CD4-positive, alpha-beta T cell treated with Interferon gamma for 1 hour (primary cell): ENCODE data around the gene RNF123.

ENCODE experiments used
- DNase-seq: peaks from one replicate; pipeline ENCODE4 v3.0.0-alpha.2; 2020

Gene RNF123

DNA sequence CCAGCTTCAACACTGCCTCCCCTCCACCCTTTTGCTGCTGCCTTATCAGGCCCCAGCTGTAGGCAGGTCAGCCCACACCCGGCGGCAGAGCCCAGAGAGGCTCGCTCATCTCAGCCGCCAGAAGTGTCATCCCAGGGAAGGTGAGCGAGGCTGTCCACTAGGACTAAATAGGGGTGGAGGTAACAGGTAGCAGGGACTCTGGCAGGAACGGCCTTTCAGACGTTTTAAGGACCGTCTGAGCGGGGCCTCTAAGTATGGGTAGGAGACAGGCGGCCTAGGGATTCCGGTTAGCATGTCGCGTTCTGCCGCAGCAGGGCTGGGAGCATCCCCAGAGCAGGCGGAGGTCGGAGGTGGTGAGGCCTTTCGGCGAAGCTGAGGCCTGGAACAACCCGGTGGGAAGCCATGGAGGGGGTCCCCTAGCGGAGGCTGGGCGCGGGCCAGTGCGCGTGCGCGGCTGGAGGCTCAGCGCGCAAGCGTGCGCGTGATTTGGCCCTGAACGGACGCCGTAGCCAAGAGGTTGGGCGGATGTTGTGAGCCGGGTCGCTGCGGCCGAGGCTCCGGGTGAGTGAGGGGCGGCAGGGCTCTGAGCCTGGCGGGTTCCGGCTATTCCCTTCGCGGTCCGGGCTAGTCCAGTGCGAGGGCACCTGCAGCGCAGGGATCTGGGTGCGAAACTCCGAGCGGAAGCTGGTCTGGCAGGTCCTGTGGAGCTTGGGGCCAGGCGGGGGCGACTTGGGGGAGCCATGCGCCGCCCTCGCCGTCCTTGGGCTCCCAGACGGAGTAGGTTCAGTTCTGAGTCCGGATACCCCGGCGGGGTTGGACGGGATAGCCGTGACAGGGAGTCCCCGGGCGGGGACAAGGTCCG is at the start of gene RNF123, which contains the start of gene MST1:
RNF123 (plus strand) TSS at position 512 of the 862 bp plus-strand sequence. CDS start 1,609 bp downstream, outside the sequence.
MST1 (minus strand) TSS at position 429 of the 862 bp plus-strand sequence. CDS start 783 bp downstream, outside the sequence.
- DNase-seq, result peak; percentile 88

DNA sequence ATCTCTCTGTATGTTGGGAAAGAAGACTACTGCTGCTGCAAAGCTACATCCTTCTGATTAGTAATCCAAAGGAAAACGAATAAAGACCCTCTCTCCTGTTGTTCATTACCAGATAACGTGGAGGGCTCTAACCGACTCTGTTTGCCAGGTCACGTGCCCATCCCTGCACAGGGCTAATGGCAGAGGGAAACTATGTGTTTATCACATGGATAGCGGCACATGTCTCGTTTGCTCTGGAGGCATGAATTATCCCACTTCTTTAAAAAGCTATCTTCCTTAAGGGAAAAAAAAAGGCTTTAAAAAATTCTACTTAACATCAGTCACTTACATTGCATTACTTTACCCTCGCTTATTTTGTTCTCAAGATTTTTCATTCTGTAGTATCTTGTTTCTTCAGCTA is 48.1 kb upstream of the RNF123 start:
- DNase-seq, result no peak

DNA sequence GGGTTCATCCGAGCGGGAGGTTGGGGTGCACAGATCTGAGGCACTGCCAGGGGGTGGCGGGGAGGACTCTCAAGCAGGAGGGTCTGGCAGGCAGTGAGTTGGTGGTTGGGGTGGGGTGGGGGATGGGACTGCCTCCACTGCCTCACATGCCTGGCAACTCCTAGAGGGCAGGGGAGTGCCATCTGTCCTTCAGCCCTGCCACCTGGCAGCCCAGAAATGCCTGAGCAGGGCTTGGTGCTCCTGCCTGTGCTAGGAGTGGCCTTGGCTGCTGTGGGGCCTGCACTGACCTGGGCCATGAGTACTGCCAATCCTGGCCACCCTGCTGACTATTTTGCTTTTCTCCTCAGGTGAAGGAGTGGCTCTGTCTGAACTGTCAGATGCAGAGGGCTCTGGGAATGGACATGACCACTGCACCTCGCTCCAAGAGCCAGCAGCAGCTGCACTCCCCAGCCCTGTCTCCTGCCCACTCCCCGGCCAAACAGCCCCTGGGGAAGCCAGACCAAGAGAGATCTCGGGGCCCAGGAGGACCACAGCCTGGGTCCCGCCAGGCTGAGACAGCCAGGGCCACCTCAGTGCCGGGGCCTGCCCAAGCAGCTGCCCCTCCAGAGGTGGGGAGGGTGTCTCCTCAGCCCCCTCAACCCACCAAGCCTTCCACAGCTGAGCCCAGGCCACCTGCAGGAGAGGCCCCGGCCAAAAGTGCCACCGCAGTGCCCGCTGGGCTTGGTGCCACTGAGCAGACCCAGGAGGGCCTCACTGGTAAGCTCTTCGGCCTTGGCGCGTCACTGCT is 47.2 kb upstream of the RNF123 start:
- DNase-seq, result no peak

DNA sequence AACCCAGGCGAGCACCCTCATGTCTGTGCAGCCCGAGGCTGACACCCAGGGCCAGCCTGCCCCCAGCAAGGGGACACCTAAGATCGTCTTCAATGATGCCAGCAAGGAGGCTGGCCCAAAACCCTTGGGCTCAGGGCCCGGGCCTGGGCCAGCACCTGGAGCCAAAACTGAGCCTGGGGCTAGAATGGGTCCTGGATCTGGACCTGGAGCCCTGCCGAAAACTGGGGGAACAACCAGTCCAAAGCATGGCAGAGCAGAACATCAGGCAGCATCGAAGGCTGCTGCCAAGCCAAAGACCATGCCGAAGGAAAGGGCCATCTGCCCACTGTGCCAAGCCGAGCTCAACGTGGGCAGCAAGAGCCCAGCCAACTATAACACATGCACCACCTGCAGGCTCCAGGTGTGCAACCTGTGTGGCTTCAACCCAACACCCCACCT is 46.6 kb upstream of the RNF123 start:
- DNase-seq, result no peak

DNA sequence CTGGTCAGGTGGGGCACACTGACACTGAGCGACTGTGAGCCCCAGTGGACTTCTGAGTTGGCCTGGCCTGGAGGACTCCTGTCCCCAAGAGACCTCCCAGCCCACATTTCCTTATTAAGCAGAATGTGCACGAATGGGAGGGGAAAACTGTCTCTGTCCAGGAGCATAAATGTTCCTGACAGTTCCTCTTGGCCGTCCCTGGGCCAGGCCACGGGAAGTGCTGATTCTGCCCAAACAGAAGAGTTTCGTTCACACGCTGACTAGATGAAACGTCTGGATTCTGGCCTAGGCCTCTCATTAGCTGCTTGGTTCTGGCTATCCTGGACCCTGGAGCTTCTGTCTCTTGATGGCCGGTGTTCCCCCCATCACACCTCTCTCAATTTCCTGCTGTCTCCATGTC is 44.7 kb upstream of the RNF123 start:
- DNase-seq, result no peak

DNA sequence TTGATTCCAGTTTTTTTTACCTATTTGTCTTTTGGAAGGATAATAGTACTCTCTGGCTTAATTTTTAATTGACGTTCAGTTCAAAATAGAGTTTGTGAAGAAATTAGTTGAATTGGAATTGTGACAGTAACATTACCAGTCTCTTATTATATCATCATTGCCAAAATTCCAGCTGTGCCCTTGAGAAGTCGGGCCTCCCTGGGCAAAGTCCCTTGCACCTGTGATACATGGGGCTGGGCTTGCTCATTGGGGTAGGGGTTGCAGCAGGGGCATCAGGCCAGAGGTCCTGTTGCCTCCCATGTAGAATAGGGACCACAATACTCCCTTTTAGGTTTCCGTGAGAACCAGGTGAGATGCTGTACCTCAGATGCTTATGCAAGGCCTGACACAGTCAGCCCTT is 43.1 kb upstream of the RNF123 start:
- DNase-seq, result no peak

DNA sequence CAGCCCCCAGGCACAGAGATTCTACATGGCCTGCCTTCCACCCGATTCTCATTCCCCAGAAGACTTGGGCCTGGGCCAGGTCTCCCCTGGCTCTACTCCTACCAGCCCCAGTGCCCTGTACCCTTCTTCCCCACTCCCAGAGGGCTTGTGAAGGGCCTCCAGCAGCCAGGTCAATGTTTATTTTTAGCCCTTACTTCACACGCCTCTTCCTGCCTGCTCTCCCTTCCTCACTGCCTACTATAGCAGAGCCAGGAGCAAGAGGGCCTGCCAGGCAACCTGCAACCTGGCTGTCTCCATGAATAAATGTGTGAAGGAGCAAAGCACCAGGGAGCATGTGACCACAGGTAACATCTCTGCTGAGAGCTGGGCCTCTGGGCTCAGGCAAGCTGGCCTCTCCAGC is 41.6 kb upstream of the RNF123 start:
- DNase-seq, result no peak

DNA sequence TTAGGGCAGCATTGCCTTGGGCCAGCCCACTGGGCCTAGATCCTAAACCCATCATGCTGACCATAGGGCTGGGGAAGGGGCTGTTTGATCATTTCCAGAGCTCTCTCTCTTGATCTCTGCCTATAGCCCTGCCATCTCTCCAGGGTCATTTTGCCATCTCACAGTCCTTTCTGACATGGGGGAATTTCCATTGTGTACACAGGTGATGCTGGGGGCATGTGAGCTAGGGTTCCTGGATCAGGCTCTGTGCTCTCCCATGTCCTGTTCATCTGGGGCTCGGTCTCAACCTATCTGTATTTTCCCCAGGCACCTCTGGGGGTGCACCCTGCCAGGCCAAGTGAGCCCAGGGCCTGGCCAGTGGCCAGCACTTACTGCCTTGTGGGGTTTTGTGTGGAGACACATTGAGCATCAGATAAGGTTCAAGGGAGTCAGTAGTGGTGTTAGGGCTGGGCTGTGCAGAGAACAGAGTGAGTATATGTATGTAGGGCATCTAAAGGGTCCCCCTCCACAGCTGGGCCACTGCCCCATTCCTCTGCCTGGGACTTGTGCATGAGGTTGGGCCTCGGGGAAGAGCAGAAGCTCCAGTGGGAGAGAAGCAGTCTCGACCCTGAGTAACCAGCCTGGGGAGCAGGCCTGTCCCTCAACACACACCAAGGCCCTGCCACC is 40.9 kb upstream of the RNF123 start:
- no peak for DNase-seq

DNA sequence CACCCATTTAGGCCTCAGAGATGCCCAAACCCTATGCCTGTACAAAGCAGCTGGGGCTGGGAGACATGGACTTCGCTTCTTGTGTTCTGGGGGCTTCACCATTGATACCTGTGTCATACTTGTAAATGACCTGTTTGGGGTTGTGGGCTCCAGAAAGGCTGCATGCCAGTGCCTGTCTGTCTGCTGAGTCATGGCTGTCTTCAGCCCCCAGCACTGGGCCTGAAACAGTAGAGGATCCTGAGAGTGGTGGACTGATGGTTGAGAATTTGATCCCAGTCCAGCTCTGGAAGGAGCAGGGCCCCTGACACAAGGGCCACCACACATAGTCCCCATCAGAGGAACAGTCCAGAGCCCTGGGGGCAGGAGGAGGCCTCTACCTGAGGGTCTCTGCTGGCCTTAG is 39.8 kb upstream of the RNF123 start:
- no peak for DNase-seq

DNA sequence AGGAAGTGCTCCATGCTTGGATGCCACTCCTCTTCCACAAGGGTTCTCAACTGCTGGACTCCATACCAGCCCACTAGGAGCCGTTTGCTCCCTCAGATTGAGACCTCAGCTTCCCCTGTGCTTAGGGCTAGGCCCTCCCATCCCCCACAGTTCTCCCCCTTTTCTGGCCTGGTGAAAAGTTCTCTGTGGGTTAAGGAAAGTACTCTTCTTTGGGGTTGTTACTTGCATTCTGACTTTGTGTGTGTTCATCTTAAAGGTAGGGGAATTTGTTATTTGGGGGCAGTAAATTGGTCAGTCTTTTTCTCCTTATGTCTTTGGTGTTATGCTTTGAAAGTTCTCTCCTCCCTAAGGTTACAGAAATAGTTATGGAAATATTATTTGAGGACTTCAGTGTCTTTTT is 39.2 kb upstream of the RNF123 start:
- DNase-seq, result no peak

DNA sequence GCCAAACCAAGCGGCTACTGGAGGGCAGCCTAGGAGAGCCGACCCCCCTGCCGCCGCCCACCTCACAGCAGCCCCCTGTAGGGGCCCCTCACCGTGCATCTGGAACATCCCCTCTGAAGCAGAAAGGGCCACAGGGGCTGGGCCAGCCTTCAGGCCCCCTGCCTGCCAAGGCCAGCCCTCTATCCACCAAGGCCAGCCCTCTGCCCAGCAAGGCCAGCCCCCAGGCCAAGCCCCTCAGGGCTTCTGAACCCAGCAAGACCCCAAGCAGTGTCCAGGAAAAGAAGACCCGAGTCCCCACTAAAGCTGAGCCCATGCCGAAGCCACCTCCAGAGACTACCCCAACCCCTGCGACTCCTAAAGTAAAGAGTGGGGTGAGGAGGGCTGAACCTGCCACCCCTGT is 38.7 kb upstream of the RNF123 start:
- DNase-seq, result no peak

DNA sequence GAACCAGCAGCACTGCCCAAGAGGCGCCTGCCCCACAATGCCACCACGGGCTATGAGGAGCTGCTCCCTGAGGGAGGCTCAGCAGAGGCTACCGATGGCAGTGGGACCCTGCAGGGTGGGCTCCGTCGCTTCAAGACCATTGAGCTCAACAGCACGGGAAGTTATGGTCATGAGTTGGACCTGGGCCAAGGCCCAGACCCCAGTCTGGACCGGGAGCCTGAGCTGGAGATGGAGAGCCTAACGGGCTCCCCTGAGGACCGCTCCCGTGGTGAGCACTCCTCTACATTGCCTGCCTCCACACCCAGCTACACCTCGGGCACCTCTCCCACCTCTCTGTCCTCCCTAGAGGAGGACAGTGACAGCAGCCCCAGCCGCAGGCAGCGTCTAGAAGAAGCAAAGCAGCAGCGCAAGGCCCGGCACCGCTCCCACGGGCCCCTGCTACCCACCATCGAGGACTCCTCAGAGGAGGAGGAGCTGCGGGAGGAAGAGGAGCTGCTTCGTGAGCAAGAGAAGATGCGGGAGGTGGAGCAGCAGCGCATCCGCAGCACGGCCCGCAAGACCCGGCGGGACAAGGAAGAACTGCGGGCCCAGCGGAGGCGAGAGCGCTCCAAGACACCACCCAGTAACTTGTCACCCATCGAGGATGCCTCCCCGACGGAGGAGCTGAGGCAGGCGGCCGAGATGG is 37.0 kb upstream of the RNF123 start:
- no peak for DNase-seq

DNA sequence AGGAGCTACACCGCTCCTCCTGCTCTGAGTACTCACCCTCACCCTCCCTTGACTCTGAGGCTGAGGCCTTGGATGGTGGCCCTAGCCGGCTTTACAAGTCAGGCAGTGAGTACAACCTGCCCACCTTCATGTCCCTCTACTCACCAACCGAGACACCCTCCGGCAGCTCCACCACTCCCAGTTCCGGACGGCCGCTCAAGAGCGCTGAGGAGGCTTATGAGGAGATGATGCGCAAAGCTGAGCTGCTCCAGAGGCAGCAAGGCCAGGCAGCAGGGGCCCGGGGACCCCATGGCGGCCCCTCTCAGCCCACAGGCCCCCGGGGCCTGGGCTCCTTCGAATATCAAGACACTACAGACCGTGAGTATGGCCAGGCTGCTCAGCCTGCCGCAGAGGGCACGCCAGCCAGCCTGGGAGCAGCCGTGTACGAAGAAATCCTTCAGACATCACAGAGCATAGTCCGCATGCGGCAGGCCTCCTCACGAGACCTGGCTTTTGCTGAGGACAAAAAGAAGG is 36.4 kb upstream of the RNF123 start:
- DNase-seq, result no peak

DNA sequence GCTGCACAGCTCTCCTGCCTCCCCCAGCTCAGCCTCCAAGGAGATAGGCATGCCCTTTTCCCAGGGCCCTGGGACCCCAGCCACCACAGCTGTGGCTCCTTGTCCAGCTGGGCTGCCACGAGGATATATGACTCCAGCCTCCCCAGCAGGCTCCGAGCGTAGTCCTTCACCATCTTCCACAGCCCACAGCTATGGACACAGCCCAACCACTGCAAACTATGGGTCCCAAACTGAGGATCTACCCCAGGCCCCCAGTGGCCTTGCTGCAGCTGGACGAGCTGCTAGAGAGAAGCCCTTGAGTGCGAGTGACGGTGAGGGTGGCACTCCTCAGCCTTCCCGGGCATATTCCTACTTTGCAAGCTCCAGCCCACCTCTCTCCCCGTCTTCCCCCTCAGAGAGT is 35.7 kb upstream of the RNF123 start:
- no peak for DNase-seq

DNA sequence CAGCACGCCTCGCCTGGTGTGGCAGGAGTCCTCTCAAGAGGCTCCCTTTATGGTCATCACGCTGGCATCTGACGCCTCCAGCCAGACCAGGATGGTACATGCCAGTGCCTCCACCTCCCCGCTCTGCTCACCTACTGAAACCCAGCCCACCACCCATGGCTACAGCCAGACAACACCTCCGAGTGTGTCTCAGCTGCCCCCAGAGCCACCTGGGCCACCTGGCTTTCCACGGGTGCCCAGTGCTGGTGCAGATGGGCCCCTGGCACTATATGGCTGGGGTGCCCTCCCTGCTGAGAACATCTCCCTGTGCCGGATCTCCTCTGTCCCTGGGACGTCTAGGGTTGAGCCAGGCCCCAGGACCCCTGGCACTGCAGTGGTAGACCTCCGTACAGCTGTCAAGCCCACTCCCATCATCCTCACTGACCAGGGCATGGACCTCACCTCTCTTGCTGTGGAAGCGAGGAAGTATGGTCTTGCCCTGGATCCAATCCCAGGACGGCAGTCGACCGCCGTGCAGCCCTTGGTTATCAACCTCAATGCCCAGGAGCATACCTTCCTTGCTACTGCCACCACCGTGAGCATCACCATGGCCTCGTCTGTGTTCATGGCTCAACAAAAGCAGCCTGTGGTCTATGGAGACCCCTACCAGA is 35.1 kb upstream of the RNF123 start:
- DNase-seq, result no peak

DNA sequence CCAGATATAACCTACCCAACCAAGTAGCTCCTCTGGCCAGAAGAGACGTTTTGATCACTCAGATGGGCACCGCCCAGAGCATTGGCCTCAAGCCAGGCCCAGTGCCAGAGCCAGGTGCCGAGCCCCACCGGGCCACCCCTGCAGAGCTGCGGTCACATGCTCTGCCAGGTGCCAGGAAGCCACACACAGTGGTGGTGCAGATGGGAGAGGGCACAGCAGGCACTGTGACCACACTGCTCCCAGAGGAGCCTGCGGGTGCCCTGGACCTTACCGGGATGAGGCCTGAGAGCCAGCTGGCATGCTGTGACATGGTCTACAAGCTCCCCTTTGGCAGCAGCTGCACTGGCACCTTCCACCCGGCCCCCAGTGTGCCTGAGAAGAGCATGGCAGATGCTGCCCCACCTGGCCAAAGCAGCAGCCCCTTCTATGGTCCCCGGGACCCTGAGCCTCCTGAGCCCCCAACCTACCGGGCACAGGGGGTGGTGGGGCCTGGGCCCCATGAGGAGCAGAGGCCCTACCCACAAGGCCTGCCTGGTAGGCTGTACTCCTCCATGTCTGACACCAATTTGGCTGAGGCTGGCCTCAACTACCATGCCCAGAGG is 34.3 kb upstream of the RNF123 start:
- DNase-seq, result no peak

DNA sequence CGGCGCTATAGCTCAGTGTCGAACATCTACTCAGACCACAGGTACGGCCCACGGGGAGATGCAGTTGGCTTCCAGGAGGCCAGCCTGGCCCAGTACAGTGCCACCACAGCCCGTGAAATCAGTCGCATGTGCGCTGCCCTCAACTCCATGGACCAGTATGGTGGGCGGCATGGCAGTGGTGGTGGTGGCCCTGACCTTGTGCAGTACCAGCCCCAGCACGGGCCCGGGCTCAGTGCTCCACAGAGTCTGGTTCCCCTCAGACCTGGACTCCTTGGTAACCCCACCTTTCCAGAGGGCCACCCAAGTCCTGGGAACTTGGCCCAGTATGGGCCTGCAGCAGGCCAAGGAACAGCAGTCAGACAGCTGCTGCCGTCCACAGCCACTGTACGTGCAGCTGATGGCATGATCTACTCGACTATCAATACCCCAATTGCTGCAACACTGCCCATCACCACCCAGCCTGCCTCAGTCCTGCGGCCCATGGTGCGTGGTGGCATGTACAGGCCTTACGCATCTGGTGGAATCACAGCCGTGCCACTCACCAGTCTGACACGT is 33.5 kb upstream of the RNF123 start:
- DNase-seq, result no peak

DNA sequence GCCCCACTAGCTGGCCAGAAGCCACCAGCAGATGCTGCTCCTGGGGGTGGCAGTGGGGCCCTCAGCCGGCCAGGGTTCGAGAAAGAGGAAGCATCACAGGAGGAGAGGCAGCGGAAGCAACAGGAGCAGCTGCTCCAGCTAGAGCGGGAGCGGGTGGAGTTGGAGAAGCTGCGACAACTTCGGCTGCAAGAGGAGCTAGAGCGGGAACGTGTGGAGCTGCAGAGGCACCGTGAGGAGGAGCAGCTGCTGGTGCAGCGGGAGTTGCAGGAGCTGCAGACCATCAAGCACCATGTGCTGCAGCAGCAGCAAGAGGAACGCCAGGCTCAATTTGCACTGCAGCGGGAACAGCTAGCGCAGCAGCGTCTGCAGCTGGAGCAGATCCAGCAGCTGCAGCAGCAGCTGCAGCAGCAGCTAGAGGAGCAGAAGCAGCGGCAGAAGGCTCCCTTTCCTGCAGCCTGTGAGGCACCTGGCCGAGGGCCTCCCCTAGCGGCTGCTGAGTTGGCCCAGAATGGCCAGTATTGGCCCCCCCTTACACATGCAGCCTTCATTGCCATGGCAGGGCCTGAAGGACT is 32.7 kb upstream of the RNF123 start:
- no peak for DNase-seq

DNA sequence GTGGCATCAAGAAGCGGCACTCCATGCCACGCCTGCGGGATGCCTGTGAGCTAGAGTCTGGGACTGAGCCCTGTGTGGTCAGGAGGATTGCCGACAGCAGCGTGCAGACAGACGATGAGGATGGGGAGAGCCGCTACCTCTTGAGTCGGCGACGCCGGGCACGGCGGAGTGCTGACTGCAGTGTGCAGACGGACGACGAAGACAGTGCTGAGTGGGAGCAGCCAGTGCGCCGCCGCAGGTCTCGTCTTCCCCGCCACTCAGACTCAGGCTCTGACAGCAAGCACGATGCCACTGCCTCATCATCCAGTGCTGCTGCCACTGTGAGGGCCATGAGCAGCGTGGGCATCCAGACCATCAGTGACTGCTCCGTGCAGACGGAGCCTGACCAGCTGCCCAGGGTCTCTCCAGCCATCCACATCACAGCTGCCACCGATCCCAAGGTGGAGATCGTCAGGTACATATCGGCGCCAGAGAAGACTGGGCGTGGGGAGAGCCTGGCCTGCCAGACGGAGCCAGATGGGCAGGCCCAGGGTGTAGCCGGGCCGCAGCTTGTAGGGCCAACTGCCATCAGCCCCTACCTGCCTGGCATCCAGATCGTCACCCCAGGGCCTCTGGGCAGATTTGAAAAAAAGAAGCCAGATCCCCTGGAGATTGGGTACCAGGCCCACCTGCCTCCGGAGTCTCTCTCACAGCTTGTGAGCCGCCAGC is 32.0 kb upstream of the RNF123 start:
- DNase-seq, result no peak

DNA sequence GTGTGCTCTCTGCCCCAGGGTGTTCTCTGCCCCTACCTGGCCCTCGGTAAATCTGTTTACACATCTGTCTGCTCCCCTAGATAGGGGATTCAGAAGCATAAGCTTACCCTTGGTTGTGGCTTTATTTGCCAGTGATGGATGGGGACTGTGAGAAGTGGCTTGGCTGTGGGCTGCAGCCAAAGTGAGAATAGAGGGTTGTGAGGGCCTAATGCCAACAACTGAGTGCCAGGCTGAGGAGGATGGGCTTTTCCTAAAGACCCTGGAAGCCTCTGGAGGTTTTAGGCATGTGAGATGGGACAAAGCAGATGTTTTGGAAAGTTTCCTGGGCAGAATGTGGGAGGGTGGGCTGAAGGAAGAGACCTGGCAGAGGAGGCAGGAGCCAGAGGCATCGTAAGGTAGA is 30.6 kb upstream of the RNF123 start:
- no peak for DNase-seq
